ENCODE data around the gene DUSP10. TPM values are rescaled to one million over a fixed set of nuclear protein-coding genes. Genes with fewer than 3 reads are reported as not detected.

DUSP10 gene
- total RNA-seq, 1 donor from 2014 or later: 2.6 TPM

DNA sequence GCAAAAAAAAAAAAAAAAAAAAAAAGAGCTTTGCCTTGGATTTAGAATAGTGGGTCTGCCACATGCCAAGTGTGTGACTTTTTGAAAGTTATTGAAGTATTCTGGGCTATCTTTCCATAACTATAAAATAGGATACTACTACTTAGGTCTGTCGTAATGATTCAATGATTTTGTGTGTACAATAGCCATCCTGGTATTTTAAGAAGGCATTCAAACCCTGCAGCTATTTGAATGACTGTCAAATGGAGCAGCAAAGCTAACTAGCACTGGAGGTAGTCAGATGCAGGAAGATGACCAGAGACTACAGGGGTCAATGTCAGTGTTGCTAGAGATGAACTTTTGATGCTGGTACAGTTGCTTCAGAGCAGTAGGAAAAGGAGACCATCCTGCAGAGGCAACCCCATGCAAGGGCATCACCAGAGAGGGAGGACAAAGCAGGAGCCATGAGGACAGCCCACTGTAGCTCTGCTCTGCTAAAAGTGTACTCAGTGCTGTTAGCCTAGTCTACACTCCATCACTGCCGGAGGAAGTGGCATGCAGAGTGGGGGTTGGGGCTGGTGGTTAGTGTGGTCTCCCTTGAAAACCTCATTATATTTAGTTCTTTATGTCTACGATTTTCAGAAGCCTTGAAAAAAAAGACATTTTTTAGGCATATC, 29.0 kb downstream of the DUSP10 start:
- no peak overlapping the region for H3K4me3 Mint-ChIP-seq
- Histone ChIP-seq H3K36me3 (no peaks in the 10 kb centered on the region), H3K9ac (no peak overlapping the region), H3K4me1 (peaks cover 28% of the 10 kb centered on the region), H3K27me3 (no peaks in the 10 kb centered on the region), H4K20me1 (ENCODE audit: low read depth) (no peaks in the 10 kb centered on the region), H2AFZ (replicated peaks) (no peak overlapping the region), H3F3A (ENCODE audit: low read depth) (peaks cover 17% of the 10 kb centered on the region), H3K4me3 (no peak overlapping the region), H3K4me2 (no peak overlapping the region), H3K79me2 (ENCODE audit: low read depth) (no peaks in the 10 kb centered on the region), H3K27ac (no peak overlapping the region), H3K9me3 (ENCODE audit: low read depth) (no peaks in the 10 kb centered on the region)
- H3K27ac Mint-ChIP-seq: no peak overlapping the region
- no peaks in the 10 kb centered on the region for H3K36me3 Mint-ChIP-seq
- no peaks in the 10 kb centered on the region for H3K9me3 Mint-ChIP-seq
- DNase-seq (ENCODE audit: low spot score): no peak
- TF ChIP-seq, protein P1, sequence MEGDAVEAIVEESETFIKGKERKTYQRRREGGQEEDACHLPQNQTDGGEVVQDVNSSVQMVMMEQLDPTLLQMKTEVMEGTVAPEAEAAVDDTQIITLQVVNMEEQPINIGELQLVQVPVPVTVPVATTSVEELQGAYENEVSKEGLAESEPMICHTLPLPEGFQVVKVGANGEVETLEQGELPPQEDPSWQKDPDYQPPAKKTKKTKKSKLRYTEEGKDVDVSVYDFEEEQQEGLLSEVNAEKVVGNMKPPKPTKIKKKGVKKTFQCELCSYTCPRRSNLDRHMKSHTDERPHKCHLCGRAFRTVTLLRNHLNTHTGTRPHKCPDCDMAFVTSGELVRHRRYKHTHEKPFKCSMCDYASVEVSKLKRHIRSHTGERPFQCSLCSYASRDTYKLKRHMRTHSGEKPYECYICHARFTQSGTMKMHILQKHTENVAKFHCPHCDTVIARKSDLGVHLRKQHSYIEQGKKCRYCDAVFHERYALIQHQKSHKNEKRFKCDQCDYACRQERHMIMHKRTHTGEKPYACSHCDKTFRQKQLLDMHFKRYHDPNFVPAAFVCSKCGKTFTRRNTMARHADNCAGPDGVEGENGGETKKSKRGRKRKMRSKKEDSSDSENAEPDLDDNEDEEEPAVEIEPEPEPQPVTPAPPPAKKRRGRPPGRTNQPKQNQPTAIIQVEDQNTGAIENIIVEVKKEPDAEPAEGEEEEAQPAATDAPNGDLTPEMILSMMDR (IDR thresholded peaks at IDR 0.05): no peak
- no peak for TF ChIP-seq EZH2phosphoT487 (IDR thresholded peaks at IDR 0.05)
- TF ChIP-seq EZH2 (IDR thresholded peaks at IDR 0.05): no peak
- H3K27me3 Mint-ChIP-seq (ENCODE audit: insufficient read depth, low read depth): no peaks in the 10 kb centered on the region
- peaks cover 51% of the 10 kb centered on the region for H3K4me1 Mint-ChIP-seq

DNA sequence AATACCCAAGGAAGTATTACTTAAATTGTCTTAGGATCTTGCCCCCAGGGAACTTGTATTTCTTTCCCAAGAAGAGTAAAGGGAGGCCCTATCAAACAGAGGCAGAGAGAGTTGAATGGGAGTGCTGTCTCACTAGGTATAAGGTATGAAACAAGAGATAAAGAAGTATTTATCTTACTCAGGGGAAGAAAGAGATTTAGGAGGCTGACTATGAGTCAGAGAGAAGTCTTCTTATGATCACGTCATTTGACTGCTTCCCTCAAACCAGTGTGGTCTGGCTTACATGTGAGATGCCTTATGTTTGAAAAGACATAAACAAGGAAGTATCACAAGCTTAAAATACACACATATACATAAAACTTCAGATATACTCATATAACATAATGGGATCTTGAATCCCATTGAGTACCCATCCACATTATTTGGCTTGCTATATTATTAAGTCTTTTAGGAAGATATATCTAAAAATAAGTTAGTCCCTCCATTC, 29.6 kb downstream of the DUSP10 start:
- Histone ChIP-seq H3K4me3 (no peak overlapping the region), H3K79me2 (ENCODE audit: low read depth) (no peaks in the 10 kb centered on the region), H3K27ac (no peak overlapping the region), H3K9me3 (ENCODE audit: low read depth) (no peaks in the 10 kb centered on the region), H3F3A (ENCODE audit: low read depth) (peaks cover 17% of the 10 kb centered on the region), H3K4me2 (no peak overlapping the region), H3K36me3 (no peaks in the 10 kb centered on the region), H3K9ac (no peak overlapping the region), H2AFZ (replicated peaks) (no peak overlapping the region), H3K4me1 (peaks cover 28% of the 10 kb centered on the region), H3K27me3 (no peaks in the 10 kb centered on the region), H4K20me1 (ENCODE audit: low read depth) (no peaks in the 10 kb centered on the region)
- Mint-ChIP-seq H3K36me3 (no peaks in the 10 kb centered on the region), H3K9me3 (no peaks in the 10 kb centered on the region), H3K27me3 (ENCODE audit: insufficient read depth, low read depth) (no peaks in the 10 kb centered on the region), H3K4me1 (peaks cover 47% of the 10 kb centered on the region), H3K27ac (no peak overlapping the region), H3K4me3 (no peak overlapping the region)
- TF ChIP-seq EZH2phosphoT487 (IDR thresholded peaks at IDR 0.05) (no peak), EZH2 (IDR thresholded peaks at IDR 0.05) (no peak)
- TF ChIP-seq, protein P1 (IDR thresholded peaks at IDR 0.05): no peak
- no peak for DNase-seq (ENCODE audit: low spot score)

DNA sequence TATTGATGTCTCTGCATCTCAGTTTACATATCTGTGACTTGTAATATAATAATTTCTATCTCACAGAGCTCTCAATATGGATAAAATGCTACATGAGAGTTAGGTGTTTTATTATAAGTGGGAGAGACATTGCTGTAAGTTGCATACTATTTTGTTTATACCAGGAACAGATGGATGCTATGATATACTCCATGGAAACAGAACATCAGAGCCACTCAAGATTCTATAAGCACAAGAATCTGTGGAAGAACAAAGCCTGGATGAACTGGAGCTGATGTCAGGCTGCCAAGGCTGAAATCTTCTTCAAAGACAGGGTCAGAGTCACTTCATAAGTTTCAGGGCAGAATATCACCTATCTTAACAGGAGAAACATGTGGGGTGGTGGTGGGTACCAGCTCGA, 30.2 kb downstream of the DUSP10 start:
- Mint-ChIP-seq H3K4me3 (no peak overlapping the region), H3K36me3 (no peaks in the 10 kb centered on the region), H3K27me3 (ENCODE audit: insufficient read depth, low read depth) (no peaks in the 10 kb centered on the region), H3K9me3 (no peaks in the 10 kb centered on the region), H3K27ac (no peak overlapping the region), H3K4me1 (peaks cover 41% of the 10 kb centered on the region)
- Histone ChIP-seq H3K27ac (no peak overlapping the region), H3F3A (ENCODE audit: low read depth) (peaks cover 17% of the 10 kb centered on the region), H3K79me2 (ENCODE audit: low read depth) (no peaks in the 10 kb centered on the region), H3K4me3 (no peak overlapping the region), H4K20me1 (ENCODE audit: low read depth) (no peaks in the 10 kb centered on the region), H3K36me3 (no peaks in the 10 kb centered on the region), H3K4me1 (peaks cover 28% of the 10 kb centered on the region), H2AFZ (replicated peaks) (no peak overlapping the region), H3K4me2 (no peak overlapping the region), H3K9ac (no peak overlapping the region), H3K9me3 (ENCODE audit: low read depth) (no peaks in the 10 kb centered on the region), H3K27me3 (no peaks in the 10 kb centered on the region)
- no peak for TF ChIP-seq EZH2phosphoT487 (IDR thresholded peaks at IDR 0.05)
- TF ChIP-seq, protein P1 (IDR thresholded peaks at IDR 0.05): no peak
- no peak for TF ChIP-seq EZH2 (IDR thresholded peaks at IDR 0.05)
- DNase-seq (ENCODE audit: low spot score): no peak

Measured in neural progenitor cell (in vitro differentiated cells).